ENCODE measurements around the gene ARHGAP6.

The ARHGAP6 gene

GRCh38 chrX:11450354-11450753 lies 215.4 kb downstream of the ARHGAP6 start:
- no peak for TF ChIP-seq CTCF (IDR thresholded peaks at IDR 0.05; ENCODE audit: low read depth, low read length, missing control alignments)
- no peak for DNase-seq (ENCODE audit: low read depth)
- in situ Hi-C loops (cut with HindIII; ENCODE audit: low sequenced_read_pairs): no loop called here
- no peak overlapping the region for H3K4me3 ChIP-seq (ENCODE audit: low read depth, low read length)

- TF ChIP-seq CTCF (IDR thresholded peaks at IDR 0.05; ENCODE audit: low read depth, low read length, missing control alignments): no peak
- no peak for DNase-seq (ENCODE audit: low read depth)
- no peak overlapping the region for H3K4me3 ChIP-seq (ENCODE audit: low read depth, low read length)
- in situ Hi-C loops (cut with HindIII; ENCODE audit: low sequenced_read_pairs): no loop called here
Observed at GRCh38 chrX:11449613-11450012, 216.1 kb downstream of the ARHGAP6 start.

GRCh38 chrX:11447418-11447817 lies 218.3 kb downstream of the ARHGAP6 start:
- no peak for DNase-seq (ENCODE audit: low read depth)
- H3K4me3 ChIP-seq (ENCODE audit: low read depth, low read length): no peak overlapping the region
- in situ Hi-C loops (cut with HindIII; ENCODE audit: low sequenced_read_pairs): no loop called here
- no peak for TF ChIP-seq CTCF (IDR thresholded peaks at IDR 0.05; ENCODE audit: low read depth, low read length, missing control alignments)

- no peak for DNase-seq (ENCODE audit: low read depth)
Observed at GRCh38 chrX:11446949-11447348, 218.8 kb downstream of the ARHGAP6 start.

GRCh38 chrX:11446336-11446735 lies 219.4 kb downstream of the ARHGAP6 start:
- in situ Hi-C loops (cut with HindIII; ENCODE audit: low sequenced_read_pairs): no loop called here
- H3K4me3 ChIP-seq (ENCODE audit: low read depth, low read length): no peak overlapping the region
- TF ChIP-seq CTCF (IDR thresholded peaks at IDR 0.05; ENCODE audit: low read depth, low read length, missing control alignments): no peak

More at GRCh38 chrX:11446949-11447348, 218.8 kb downstream of the ARHGAP6 start:
- TF ChIP-seq CTCF (IDR thresholded peaks at IDR 0.05; ENCODE audit: low read depth, low read length, missing control alignments): no peak
- no peak overlapping the region for H3K4me3 ChIP-seq (ENCODE audit: low read depth, low read length)
- in situ Hi-C loops (cut with HindIII; ENCODE audit: low sequenced_read_pairs): no loop called here

GRCh38 chrX:11445540-11445939 lies 220.2 kb downstream of the ARHGAP6 start:
- no peak for DNase-seq (ENCODE audit: low read depth)
- no peak for TF ChIP-seq CTCF (IDR thresholded peaks at IDR 0.05; ENCODE audit: low read depth, low read length, missing control alignments)
- in situ Hi-C loops (cut with HindIII; ENCODE audit: low sequenced_read_pairs): no loop called here
- H3K4me3 ChIP-seq (ENCODE audit: low read depth, low read length): no peak overlapping the region

More at GRCh38 chrX:11446336-11446735, 219.4 kb downstream of the ARHGAP6 start:
- peak; percentile 40 for DNase-seq (ENCODE audit: low read depth)

DNA sequence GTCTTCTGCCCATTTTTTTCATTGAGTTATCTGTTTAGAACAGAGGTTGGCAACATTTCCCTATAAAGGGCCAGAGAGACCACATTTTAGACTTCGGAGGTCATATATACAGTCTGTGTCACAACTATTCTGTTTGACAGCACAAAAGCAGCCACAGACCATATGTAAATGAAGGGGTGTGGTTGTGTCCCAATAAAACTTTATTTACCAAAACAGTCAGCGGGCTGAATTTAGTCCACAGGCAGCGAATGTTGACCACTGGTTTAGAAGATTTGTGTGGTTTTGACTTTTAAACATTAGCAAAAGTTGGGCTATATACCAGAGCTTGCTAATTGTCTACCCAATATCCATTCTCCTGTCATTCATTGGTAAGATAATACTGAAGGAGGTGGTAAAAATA lies 221.7 kb downstream of the ARHGAP6 start:
- no peak for DNase-seq (ENCODE audit: low read depth)
- in situ Hi-C loops (cut with HindIII; ENCODE audit: low sequenced_read_pairs): no loop called here
- no peak for TF ChIP-seq CTCF (IDR thresholded peaks at IDR 0.05; ENCODE audit: low read depth, low read length, missing control alignments)
- no peak overlapping the region for H3K4me3 ChIP-seq (ENCODE audit: low read depth, low read length)
